Measurements from ENCODE around the gene FIGN. TPM values are rescaled to one million over a fixed set of nuclear protein-coding genes. Genes with fewer than 3 reads are reported as not detected.

FIGN gene
- total and polyA plus RNA-seq, 5 donors from 2014 or later: not detected

GRCh38 chr2:163669506-163669905 lies 66.3 kb downstream of the FIGN start:
- Mint-ChIP-seq H3K27ac (no peak overlapping the region), H3K9me3 (peaks cover 0 to 17% (median 2%) of the 10 kb centered on the region in 7 donors), H3K4me3 (no peak overlapping the region), H3K4me1 (no peaks in the 10 kb centered on the region), H3K27me3 (no peaks in the 10 kb centered on the region), H3K36me3 (no peaks in the 10 kb centered on the region)
- Histone ChIP-seq H3K27ac (ENCODE audit: insufficient read depth, low read length, poor library complexity, severe bottlenecking) (no peak overlapping the region), H3K27me3 (ENCODE audit: control insufficient read depth, insufficient read depth, low read length) (no peaks in the 10 kb centered on the region), H3K9me3 (ENCODE audit: control insufficient read depth in 2 of 2, low read length in 2 of 2) (no peaks in the 10 kb centered on the region), H3K4me3 (ENCODE audit: low read depth, low read length) (no peak overlapping the region), H3K4me1 (ENCODE audit: control insufficient read depth, insufficient read depth, low read length, poor library complexity, severe bottlenecking) (no peaks in the 10 kb centered on the region), H3K36me3 (ENCODE audit: control insufficient read depth, insufficient read depth, low read length) (no peaks in the 10 kb centered on the region)
- DNase-seq: no peak
- no peak for ATAC-seq (ENCODE audit: low read depth in 2 of 2)

GRCh38 chr2:163667064-163667887 lies 68.5 kb downstream of the FIGN start:
- H3K4me1 Mint-ChIP-seq: no peaks in the 10 kb centered on the region
- no peaks in the 10 kb centered on the region for H3K27me3 Mint-ChIP-seq
- Histone ChIP-seq H3K27ac (ENCODE audit: insufficient read depth, low read length, poor library complexity, severe bottlenecking) (no peak overlapping the region), H3K36me3 (ENCODE audit: control insufficient read depth, insufficient read depth, low read length) (no peaks in the 10 kb centered on the region), H3K4me1 (ENCODE audit: control insufficient read depth, insufficient read depth, low read length, poor library complexity, severe bottlenecking) (no peaks in the 10 kb centered on the region), H3K4me3 (ENCODE audit: low read depth, low read length) (no peak overlapping the region), H3K9me3 (ENCODE audit: control insufficient read depth in 2 of 2, low read length in 2 of 2) (no peaks in the 10 kb centered on the region), H3K27me3 (ENCODE audit: control insufficient read depth, insufficient read depth, low read length) (no peaks in the 10 kb centered on the region)
- ATAC-seq (ENCODE audit: low read depth in 2 of 2): no peak
- H3K4me3 Mint-ChIP-seq: no peak overlapping the region
- H3K27ac Mint-ChIP-seq: no peak overlapping the region
- H3K9me3 Mint-ChIP-seq: peaks cover 2 to 19% (median 7%) of the 10 kb centered on the region in 7 donors
- no peak for DNase-seq
- no peaks in the 10 kb centered on the region for H3K36me3 Mint-ChIP-seq

- H3K27me3 ChIP-seq (ENCODE audit: control insufficient read depth, insufficient read depth, low read length): no peaks in the 10 kb centered on the region
- no peaks in the 10 kb centered on the region for H3K4me1 ChIP-seq (ENCODE audit: control insufficient read depth, insufficient read depth, low read length, poor library complexity, severe bottlenecking)
- peaks cover 3 to 24% (median 8%) of the 10 kb centered on the region in 7 donors for H3K9me3 Mint-ChIP-seq
- DNase-seq: no peak
- no peak overlapping the region for H3K4me3 ChIP-seq (ENCODE audit: low read depth, low read length)
- H3K9me3 ChIP-seq (ENCODE audit: control insufficient read depth in 2 of 2, low read length in 2 of 2): no peaks in the 10 kb centered on the region
- no peaks in the 10 kb centered on the region for H3K27me3 Mint-ChIP-seq
- ATAC-seq (ENCODE audit: low read depth in 2 of 2): no peak
- no peaks in the 10 kb centered on the region for H3K36me3 Mint-ChIP-seq
- H3K36me3 ChIP-seq (ENCODE audit: control insufficient read depth, insufficient read depth, low read length): no peaks in the 10 kb centered on the region
- H3K4me1 Mint-ChIP-seq: no peaks in the 10 kb centered on the region
- no peak overlapping the region for H3K4me3 Mint-ChIP-seq
- no peak overlapping the region for H3K27ac ChIP-seq (ENCODE audit: insufficient read depth, low read length, poor library complexity, severe bottlenecking)
- H3K27ac Mint-ChIP-seq: no peak overlapping the region
Observed at GRCh38 chr2:163665817-163666216, 70.0 kb downstream of the FIGN start.

GRCh38 chr2:163665051-163665450 lies 70.8 kb downstream of the FIGN start:
- Histone ChIP-seq H3K36me3 (ENCODE audit: control insufficient read depth, insufficient read depth, low read length) (no peaks in the 10 kb centered on the region), H3K27ac (ENCODE audit: insufficient read depth, low read length, poor library complexity, severe bottlenecking) (no peak overlapping the region), H3K4me1 (ENCODE audit: control insufficient read depth, insufficient read depth, low read length, poor library complexity, severe bottlenecking) (no peaks in the 10 kb centered on the region), H3K9me3 (ENCODE audit: control insufficient read depth in 2 of 2, low read length in 2 of 2) (no peaks in the 10 kb centered on the region), H3K27me3 (ENCODE audit: control insufficient read depth, insufficient read depth, low read length) (no peaks in the 10 kb centered on the region), H3K4me3 (ENCODE audit: low read depth, low read length) (no peak overlapping the region)
- Mint-ChIP-seq H3K4me1 (no peaks in the 10 kb centered on the region), H3K27ac (no peak overlapping the region), H3K36me3 (no peaks in the 10 kb centered on the region), H3K4me3 (no peak overlapping the region), H3K27me3 (no peaks in the 10 kb centered on the region), H3K9me3 (peaks cover 3 to 24% (median 9%) of the 10 kb centered on the region in 7 donors)
- ATAC-seq (ENCODE audit: low read depth in 2 of 2) (no peak), DNase-seq (no peak)

GRCh38 chr2:163664610-163665009 lies 71.2 kb downstream of the FIGN start:
- DNase-seq: no peak
- Mint-ChIP-seq H3K36me3 (no peaks in the 10 kb centered on the region), H3K27ac (no peak overlapping the region), H3K4me3 (no peak overlapping the region), H3K9me3 (peaks cover 3 to 24% (median 8%) of the 10 kb centered on the region in 7 donors), H3K27me3 (no peaks in the 10 kb centered on the region), H3K4me1 (no peaks in the 10 kb centered on the region)
- no peaks in the 10 kb centered on the region for H3K27me3 ChIP-seq (ENCODE audit: control insufficient read depth, insufficient read depth, low read length)
- no peak overlapping the region for H3K27ac ChIP-seq (ENCODE audit: insufficient read depth, low read length, poor library complexity, severe bottlenecking)
- H3K4me1 ChIP-seq (ENCODE audit: control insufficient read depth, insufficient read depth, low read length, poor library complexity, severe bottlenecking): no peaks in the 10 kb centered on the region
- H3K9me3 ChIP-seq (ENCODE audit: control insufficient read depth in 2 of 2, low read length in 2 of 2): no peaks in the 10 kb centered on the region
- H3K4me3 ChIP-seq (ENCODE audit: low read depth, low read length): no peak overlapping the region
- no peak for ATAC-seq (ENCODE audit: low read depth in 2 of 2)
- H3K36me3 ChIP-seq (ENCODE audit: control insufficient read depth, insufficient read depth, low read length): no peaks in the 10 kb centered on the region

GRCh38 chr2:163662141-163662780 lies 73.5 kb downstream of the FIGN start:
- no peaks in the 10 kb centered on the region for H3K4me1 ChIP-seq (ENCODE audit: control insufficient read depth, insufficient read depth, low read length, poor library complexity, severe bottlenecking)
- Mint-ChIP-seq H3K4me1 (no peaks in the 10 kb centered on the region), H3K27ac (no peak overlapping the region), H3K9me3 (peaks cover 4 to 29% (median 10%) of the 10 kb centered on the region in 7 donors), H3K4me3 (no peak overlapping the region), H3K27me3 (no peaks in the 10 kb centered on the region), H3K36me3 (no peaks in the 10 kb centered on the region)
- H3K4me3 ChIP-seq (ENCODE audit: low read depth, low read length): no peak overlapping the region
- H3K27me3 ChIP-seq (ENCODE audit: control insufficient read depth, insufficient read depth, low read length): no peaks in the 10 kb centered on the region
- ATAC-seq (ENCODE audit: low read depth in 2 of 2) (no peak), DNase-seq (no peak)
- H3K27ac ChIP-seq (ENCODE audit: insufficient read depth, low read length, poor library complexity, severe bottlenecking): no peak overlapping the region
- no peaks in the 10 kb centered on the region for H3K9me3 ChIP-seq (ENCODE audit: control insufficient read depth in 2 of 2, low read length in 2 of 2)
- no peaks in the 10 kb centered on the region for H3K36me3 ChIP-seq (ENCODE audit: control insufficient read depth, insufficient read depth, low read length)

- Histone ChIP-seq H3K27me3 (ENCODE audit: control insufficient read depth, insufficient read depth, low read length) (no peaks in the 10 kb centered on the region), H3K9me3 (ENCODE audit: control insufficient read depth in 2 of 2, low read length in 2 of 2) (no peaks in the 10 kb centered on the region), H3K4me1 (ENCODE audit: control insufficient read depth, insufficient read depth, low read length, poor library complexity, severe bottlenecking) (no peaks in the 10 kb centered on the region), H3K27ac (ENCODE audit: insufficient read depth, low read length, poor library complexity, severe bottlenecking) (no peak overlapping the region), H3K4me3 (ENCODE audit: low read depth, low read length) (no peak overlapping the region), H3K36me3 (ENCODE audit: control insufficient read depth, insufficient read depth, low read length) (no peaks in the 10 kb centered on the region)
- DNase-seq: no peak
- no peaks in the 10 kb centered on the region for H3K4me1 Mint-ChIP-seq
- H3K27ac Mint-ChIP-seq: no peak overlapping the region
- peaks cover 3 to 32% (median 8%) of the 10 kb centered on the region in 7 donors for H3K9me3 Mint-ChIP-seq
- H3K4me3 Mint-ChIP-seq: no peak overlapping the region
- no peaks in the 10 kb centered on the region for H3K27me3 Mint-ChIP-seq
- no peak for ATAC-seq (ENCODE audit: low read depth in 2 of 2)
- no peaks in the 10 kb centered on the region for H3K36me3 Mint-ChIP-seq
Observed at GRCh38 chr2:163659224-163659623, 76.6 kb downstream of the FIGN start.

GRCh38 chr2:163658556-163658955 lies 77.3 kb downstream of the FIGN start:
- DNase-seq (no peak), ATAC-seq (ENCODE audit: low read depth in 2 of 2) (no peak)
- Mint-ChIP-seq H3K27me3 (no peaks in the 10 kb centered on the region), H3K9me3 (peaks cover 2 to 28% (median 6%) of the 10 kb centered on the region in 7 donors), H3K4me1 (no peaks in the 10 kb centered on the region), H3K27ac (no peak overlapping the region), H3K4me3 (no peak overlapping the region), H3K36me3 (no peaks in the 10 kb centered on the region)
- Histone ChIP-seq H3K4me3 (ENCODE audit: low read depth, low read length) (no peak overlapping the region), H3K9me3 (ENCODE audit: control insufficient read depth in 2 of 2, low read length in 2 of 2) (no peaks in the 10 kb centered on the region), H3K27ac (ENCODE audit: insufficient read depth, low read length, poor library complexity, severe bottlenecking) (no peak overlapping the region), H3K36me3 (ENCODE audit: control insufficient read depth, insufficient read depth, low read length) (no peaks in the 10 kb centered on the region), H3K4me1 (ENCODE audit: control insufficient read depth, insufficient read depth, low read length, poor library complexity, severe bottlenecking) (no peaks in the 10 kb centered on the region), H3K27me3 (ENCODE audit: control insufficient read depth, insufficient read depth, low read length) (no peaks in the 10 kb centered on the region)

Data from CD4-positive, CD25-positive, alpha-beta regulatory T cell (primary cell).